Mesodermal cell (in vitro differentiated cells): ENCODE results near the gene UBE2H.

Experiments used
- H3K27ac ChIP-seq: 2 replicates; pipeline ENCODE4 v1.7.0; 2013; ENCODE audit warnings: mild to moderate bottlenecking, low read depth, low read length, moderate library complexity; ENCODE audit not compliant: severe bottlenecking
- H3K36me3 ChIP-seq: 2 replicates; pipeline ENCODE4 v1.7.1; 2013; ENCODE audit warnings: mild to moderate bottlenecking, low read length, moderate library complexity; ENCODE audit not compliant: control insufficient read depth, insufficient read depth
- H3K4me1 ChIP-seq: one replicate; pipeline ENCODE4 v1.7.1; 2013; ENCODE audit warnings: mild to moderate bottlenecking, low read length; ENCODE audit not compliant: insufficient read depth, control insufficient read depth, poor library complexity, severe bottlenecking
- H3K4me3 ChIP-seq: 2 replicates; pipeline ENCODE4 v1.7.0; 2013; ENCODE audit warnings: low read length, control low read depth, mild to moderate bottlenecking; ENCODE audit not compliant: insufficient read depth, poor library complexity, severe bottlenecking; ENCODE audit errors: extremely low read depth
- H3K9me3 ChIP-seq: 2 replicates; pipeline ENCODE4 v1.7.1; 2013; ENCODE audit warnings: mild to moderate bottlenecking, low read length, moderate library complexity; ENCODE audit not compliant: control insufficient read depth
- WGBS, 2 experiments: methylation state at CpG; one replicate each; pipeline ENCODE4 v1.1.5; 2013; ENCODE audit warnings: missing lambda C conversion rate in 2 of 2; ENCODE audit not compliant: insufficient coverage in 2 of 2; 5-methylcytosine and 5-hydroxymethylcytosine counted together

Gene UBE2H

GRCh38 chr7:129950191-129950932 lies 2.4 kb downstream of the UBE2H start:
- peak overlapping the region; percentile 96 for H3K4me3 ChIP-seq
- H3K27ac ChIP-seq: peak overlapping the region; percentile 97
- peaks cover 21% of the 10 kb centered on the region for H3K4me1 ChIP-seq
- H3K36me3 ChIP-seq: peaks cover 31% of the 10 kb centered on the region
- WGBS, 2 experiments: 0 to 9% methylated on average over 1 to 4 of the region's 9 CpGs
- H3K9me3 ChIP-seq: no peaks in the 10 kb centered on the region

GRCh38 chr7:129949292-129950133 lies 3.2 kb downstream of the UBE2H start:
- Histone ChIP-seq H3K36me3 (peaks cover 40% of the 10 kb centered on the region), H3K27ac (peak overlapping the region; percentile 97), H3K9me3 (no peaks in the 10 kb centered on the region), H3K4me3 (peak overlapping the region; percentile 96), H3K4me1 (peaks cover 21% of the 10 kb centered on the region)
- 0% methylated on average over 3 to 5 of the region's 10 CpGs for WGBS, 2 experiments

- peaks cover 21% of the 10 kb centered on the region for H3K4me1 ChIP-seq
- no peaks in the 10 kb centered on the region for H3K9me3 ChIP-seq
- H3K27ac ChIP-seq: peak overlapping the region; percentile 97
- 0% methylated on average over 4 to 10 of the region's 10 CpGs for WGBS, 2 experiments
- H3K36me3 ChIP-seq: peaks cover 46% of the 10 kb centered on the region
- H3K4me3 ChIP-seq: peak overlapping the region; percentile 96
Measured at GRCh38 chr7:129948877-129949291, 3.9 kb downstream of the UBE2H start.

- 87 to 100% methylated on average over 4 to 5 of the region's 5 CpGs for WGBS, 2 experiments
Measured at GRCh38 chr7:129948338-129948737, 4.4 kb downstream of the UBE2H start.

GRCh38 chr7:129947701-129948100 lies 5.1 kb downstream of the UBE2H start:
- peaks cover 17% of the 10 kb centered on the region for H3K4me1 ChIP-seq
- peaks cover 56% of the 10 kb centered on the region for H3K36me3 ChIP-seq
- no peak overlapping the region for H3K4me3 ChIP-seq
- no peaks in the 10 kb centered on the region for H3K9me3 ChIP-seq
- H3K27ac ChIP-seq: no peak overlapping the region
- WGBS, 2 experiments: 95 to 98% methylated on average over 7 of the region's 8 CpGs

More at GRCh38 chr7:129948338-129948737, 4.4 kb downstream of the UBE2H start:
- Histone ChIP-seq H3K4me3 (no peak overlapping the region), H3K9me3 (no peaks in the 10 kb centered on the region), H3K27ac (peak overlapping the region; percentile 97), H3K36me3 (peaks cover 52% of the 10 kb centered on the region), H3K4me1 (peaks cover 21% of the 10 kb centered on the region)

- Histone ChIP-seq H3K4me1 (peaks cover 17% of the 10 kb centered on the region), H3K4me3 (no peak overlapping the region), H3K36me3 (peaks cover 60% of the 10 kb centered on the region), H3K27ac (no peak overlapping the region), H3K9me3 (no peaks in the 10 kb centered on the region)
- WGBS, 2 experiments: 90 to 100% methylated on average over 2 to 3 of the region's 3 CpGs
Measured at GRCh38 chr7:129947049-129947448, 5.7 kb downstream of the UBE2H start.

- WGBS, 2 experiments: 100% methylated on average over 1 of the region's 5 CpGs; no CpG with 5 or more reads in 1 of the 2 experiments
- Histone ChIP-seq H3K4me3 (no peak overlapping the region), H3K36me3 (peaks cover 67% of the 10 kb centered on the region), H3K4me1 (peaks cover 17% of the 10 kb centered on the region), H3K27ac (no peak overlapping the region), H3K9me3 (no peaks in the 10 kb centered on the region)
Measured at GRCh38 chr7:129946282-129946681, 6.5 kb downstream of the UBE2H start.

GRCh38 chr7:129943352-129943751 lies 9.4 kb downstream of the UBE2H start:
- peaks cover 75% of the 10 kb centered on the region for H3K36me3 ChIP-seq
- H3K4me3 ChIP-seq: no peak overlapping the region
- H3K4me1 ChIP-seq: peaks cover 14% of the 10 kb centered on the region
- H3K9me3 ChIP-seq: no peaks in the 10 kb centered on the region
- WGBS, 2 experiments: 100% methylated on average over 2 to 6 of the region's 6 CpGs
- no peak overlapping the region for H3K27ac ChIP-seq

- Histone ChIP-seq H3K4me3 (no peak overlapping the region), H3K4me1 (no peaks in the 10 kb centered on the region), H3K9me3 (no peaks in the 10 kb centered on the region), H3K27ac (no peak overlapping the region), H3K36me3 (peaks cover 56% of the 10 kb centered on the region)
- 100% methylated on average over 1 of the region's 2 CpGs for WGBS, 2 experiments
Measured at GRCh38 chr7:129940329-129940728, 12.4 kb downstream of the UBE2H start.

GRCh38 chr7:129939881-129940280 lies 12.9 kb downstream of the UBE2H start:
- WGBS, 2 experiments: 93% methylated on average over 2 of the region's 4 CpGs
- Histone ChIP-seq H3K4me3 (no peak overlapping the region), H3K9me3 (no peaks in the 10 kb centered on the region), H3K4me1 (no peaks in the 10 kb centered on the region), H3K36me3 (peaks cover 56% of the 10 kb centered on the region), H3K27ac (no peak overlapping the region)
